ENCODE data around the gene CPSF3. TPM values are rescaled to one million over a fixed set of nuclear protein-coding genes. Genes with fewer than 3 reads are reported as not detected.

Gene CPSF3
- polyA plus RNA-seq, 3 donors = 7.3 to 15.7 (median 13.7) TPM

- 54 to 78% (median 62%) methylated on average over 7 of the region's 7 CpGs for WGBS, 3 donors
- H3K27ac ChIP-seq (ENCODE audit: low read depth, low read length) = no peak overlapping the region
These were observed 10.7 kb upstream of the CPSF3 start for GRCh38 chr2:9412781-9413180.

GRCh38 chr2:9415516-9416169 lies 7.8 kb upstream of the CPSF3 start:
- 82 to 89% (median 86%) methylated on average over 16 of the region's 16 CpGs for WGBS, 3 donors
- H3K27ac ChIP-seq (ENCODE audit: low read depth, low read length) = no peak overlapping the region

- H3K27ac ChIP-seq (ENCODE audit: low read depth, low read length) = no peak overlapping the region
- 90 to 91% (median 90%) methylated on average over 9 of the region's 9 CpGs for WGBS, 3 donors
These were observed 7.0 kb upstream of the CPSF3 start for GRCh38 chr2:9416267-9416961.

GRCh38 chr2:9416962-9417316 lies 6.5 kb upstream of the CPSF3 start:
- WGBS, 3 donors = 93 to 98% (median 95%) methylated on average over 7 of the region's 7 CpGs

GRCh38 chr2:9417725-9418124 lies 5.7 kb upstream of the CPSF3 start:
- H3K27ac ChIP-seq (ENCODE audit: low read depth, low read length) = no peak overlapping the region
- 70 to 83% (median 82%) methylated on average over 3 of the region's 3 CpGs for WGBS, 3 donors

More at GRCh38 chr2:9416962-9417316, 6.5 kb upstream of the CPSF3 start:
- H3K27ac ChIP-seq (ENCODE audit: low read depth, low read length) = no peak overlapping the region

GRCh38 chr2:9418746-9419145 lies 4.7 kb upstream of the CPSF3 start:
- H3K27ac ChIP-seq (ENCODE audit: low read depth, low read length) = no peak overlapping the region
- WGBS, 3 donors = 89 to 92% (median 90%) methylated on average over 4 of the region's 4 CpGs

GRCh38 chr2:9419541-9419940 lies 3.9 kb upstream of the CPSF3 start:
- H3K27ac ChIP-seq (ENCODE audit: low read depth, low read length) = no peak overlapping the region
- WGBS, 3 donors = 87 to 90% (median 88%) methylated on average over 3 of the region's 3 CpGs

GRCh38 chr2:9420495-9420894 lies 3.0 kb upstream of the CPSF3 start:
- WGBS, 3 donors = 71 to 83% (median 78%) methylated on average over 10 of the region's 10 CpGs
- H3K27ac ChIP-seq (ENCODE audit: low read depth, low read length) = no peak overlapping the region

GRCh38 chr2:9422321-9423099 lies 944 bp upstream of the CPSF3 start:
- WGBS, 3 donors = 2 to 7% (median 6%) methylated on average over 42 of the region's 42 CpGs
- H3K27ac ChIP-seq (ENCODE audit: low read depth, low read length) = peak overlapping the region; percentile 36

- 1% methylated on average over 21 of the region's 21 CpGs for WGBS, 3 donors
- H3K27ac ChIP-seq (ENCODE audit: low read depth, low read length) = peak overlapping the region; percentile 51
These were observed 443 bp downstream of the CPSF3 start for GRCh38 chr2:9423922-9424272.

GRCh38 chr2:9424447-9425164 lies 1.2 kb downstream of the CPSF3 start:
- WGBS, 3 donors = 39 to 72% (median 67%) methylated on average over 11 of the region's 11 CpGs

GRCh38 chr2:9428965-9429577 lies 5.6 kb downstream of the CPSF3 start:
- WGBS, 3 donors = 74 to 82% (median 79%) methylated on average over 5 of the region's 5 CpGs
- no peak overlapping the region for H3K27ac ChIP-seq (ENCODE audit: low read depth, low read length)

More at GRCh38 chr2:9424447-9425164, 1.2 kb downstream of the CPSF3 start:
- no peak overlapping the region for H3K27ac ChIP-seq (ENCODE audit: low read depth, low read length)

- WGBS, 3 donors = 60 to 77% (median 74%) methylated on average over 2 of the region's 2 CpGs
- H3K27ac ChIP-seq (ENCODE audit: low read depth, low read length) = no peak overlapping the region
These were observed 7.2 kb downstream of the CPSF3 start for GRCh38 chr2:9430316-9431293.

GRCh38 chr2:9434489-9434888 lies 11.0 kb downstream of the CPSF3 start:
- WGBS, 3 donors = 84 to 86% (median 85%) methylated on average over 2 of the region's 2 CpGs
- no peak overlapping the region for H3K27ac ChIP-seq (ENCODE audit: low read depth, low read length)

GRCh38 chr2:9439536-9439935 lies 16.1 kb downstream of the CPSF3 start:
- WGBS, 3 donors = 94 to 98% (median 97%) methylated on average over 1 of the region's 1 CpG
- H3K27ac ChIP-seq (ENCODE audit: low read depth, low read length) = no peak overlapping the region

- 91 to 98% (median 91%) methylated on average over 1 of the region's 1 CpG for WGBS, 3 donors
- no peak overlapping the region for H3K27ac ChIP-seq (ENCODE audit: low read depth, low read length)
These were observed 16.7 kb downstream of the CPSF3 start for GRCh38 chr2:9440058-9440727.

- 53 to 74% (median 59%) methylated on average over 3 of the region's 3 CpGs for WGBS, 3 donors
These were observed 18.1 kb downstream of the CPSF3 start for GRCh38 chr2:9441556-9441955.

More at GRCh38 chr2:9441556-9441955, 18.1 kb downstream of the CPSF3 start:
- no peak overlapping the region for H3K27ac ChIP-seq (ENCODE audit: low read depth, low read length)

All from adipose tissue (tissue), 3 donors.